GM19193 (cell line): ENCODE data around the gene NUMA1.

Experiments
- POLR2A ChIP-seq: IDR thresholded peaks from 4 replicates; pipeline ENCODE4 v1.6.1; 2011; ENCODE audit not compliant: insufficient read depth, insufficient read length; ENCODE audit errors: extremely low read depth

The NUMA1 gene

DNA sequence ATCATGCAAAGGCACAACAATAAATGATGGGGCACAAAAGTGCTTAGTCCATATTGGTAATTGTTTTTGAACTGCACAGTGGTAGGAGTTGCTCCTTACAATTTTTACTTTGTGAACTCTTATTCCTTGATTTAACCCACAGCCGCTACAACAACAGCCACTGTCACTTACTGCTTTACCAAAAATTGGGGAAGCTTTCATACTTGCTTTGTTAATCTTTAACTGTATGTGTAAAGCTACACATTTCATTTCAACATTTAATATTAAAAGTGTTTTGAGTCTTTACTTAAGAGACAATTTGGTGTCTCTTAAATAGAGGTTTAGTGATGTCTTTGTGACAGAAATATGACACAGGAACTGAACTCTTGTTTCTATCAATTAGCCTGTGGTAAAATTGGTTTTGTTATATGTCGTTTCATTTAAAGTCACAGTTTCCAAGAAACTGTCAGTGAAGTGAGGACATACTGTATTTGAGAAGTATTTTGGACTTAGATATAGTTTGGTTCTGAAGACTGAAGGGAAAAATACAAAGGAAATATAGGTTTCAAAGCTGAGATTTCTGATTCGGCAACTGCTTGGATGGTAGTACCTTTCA lies 88.1 kb downstream of the NUMA1 start:
- TF ChIP-seq POLR2A: no peak

DNA sequence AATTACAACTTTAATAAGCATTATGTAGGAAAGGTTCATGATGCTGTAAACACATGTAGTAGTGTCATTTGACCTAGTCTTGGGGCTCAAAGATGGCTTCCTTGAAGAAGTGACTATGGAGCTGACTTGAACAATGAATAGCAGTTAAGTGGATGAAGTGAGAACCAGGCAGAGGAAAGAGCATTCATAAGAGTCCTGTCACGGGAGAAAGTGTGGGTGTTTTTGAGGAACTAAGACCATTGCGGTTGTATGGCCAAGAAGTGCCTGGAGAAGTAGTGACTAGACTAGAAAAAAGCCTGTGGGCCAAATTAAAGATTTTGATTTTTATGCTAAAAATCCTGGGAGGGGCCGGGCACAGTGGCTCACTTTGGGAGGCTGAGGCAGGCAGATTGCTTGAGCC lies 88.8 kb downstream of the NUMA1 start:
- TF ChIP-seq POLR2A: no peak

GRCh38 chr11:71990701-71991100 lies 89.6 kb downstream of the NUMA1 start:
- TF ChIP-seq POLR2A: no peak

DNA sequence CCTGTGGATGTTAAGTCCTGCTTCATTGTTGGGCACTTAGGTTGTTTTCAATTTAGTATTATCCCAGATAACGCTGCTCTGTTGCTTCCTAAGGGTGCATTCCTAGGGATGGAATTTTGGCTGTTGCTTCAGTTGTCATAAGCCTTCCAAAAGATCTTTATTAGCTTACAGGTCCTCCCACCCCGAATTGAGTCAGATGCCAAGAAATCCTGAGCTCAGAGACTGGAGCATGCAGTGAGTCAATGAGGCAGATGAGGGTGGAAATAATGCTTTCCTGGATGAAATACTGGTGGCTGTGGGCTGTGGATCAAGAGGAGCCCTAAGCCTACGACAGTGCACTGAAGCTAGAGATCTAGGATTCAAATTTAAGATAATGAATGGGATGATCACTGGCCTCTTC lies 92.3 kb downstream of the NUMA1 start:
- TF ChIP-seq POLR2A: no peak

DNA sequence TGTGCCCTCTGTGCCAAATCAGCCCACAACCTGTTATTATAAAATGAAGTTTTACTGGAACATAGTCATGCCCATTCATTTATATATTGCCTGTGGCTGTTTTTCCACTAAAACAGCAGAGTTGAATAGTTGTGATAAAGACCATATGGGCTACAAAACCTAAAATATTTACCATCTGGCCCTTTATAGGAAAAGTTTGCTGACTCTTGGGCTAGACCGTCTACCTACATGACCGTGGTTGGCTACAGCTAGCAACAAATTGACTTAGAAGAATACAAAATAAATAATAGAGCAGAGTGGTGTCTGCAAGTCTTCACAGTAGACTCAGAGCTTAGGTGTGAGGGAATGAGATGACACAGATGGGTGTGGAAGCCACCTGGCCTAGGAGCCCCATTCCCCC lies 92.8 kb downstream of the NUMA1 start:
- no peak for TF ChIP-seq POLR2A

DNA sequence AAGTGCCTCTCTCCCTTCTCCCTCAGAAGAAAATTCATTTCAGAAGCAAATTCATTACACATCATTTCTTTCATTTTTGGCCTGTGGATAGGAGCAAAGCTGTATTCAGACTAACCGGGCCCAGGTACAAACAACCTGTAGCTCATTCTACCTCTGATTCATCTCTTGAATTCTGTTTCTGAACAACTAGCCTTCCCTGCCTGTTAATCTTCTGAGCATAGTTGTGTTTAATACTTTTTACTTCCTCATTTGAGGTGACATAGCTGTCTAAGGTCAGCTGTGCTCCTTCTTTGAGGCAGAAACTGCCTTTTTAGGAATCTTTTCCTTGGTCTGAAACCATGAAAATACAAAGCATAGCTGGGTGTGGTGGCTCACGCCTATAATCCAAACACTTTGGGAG lies 94.2 kb downstream of the NUMA1 start:
- no peak for TF ChIP-seq POLR2A

GRCh38 chr11:71979602-71980001 lies 100.7 kb downstream of the NUMA1 start:
- TF ChIP-seq POLR2A: no peak

DNA sequence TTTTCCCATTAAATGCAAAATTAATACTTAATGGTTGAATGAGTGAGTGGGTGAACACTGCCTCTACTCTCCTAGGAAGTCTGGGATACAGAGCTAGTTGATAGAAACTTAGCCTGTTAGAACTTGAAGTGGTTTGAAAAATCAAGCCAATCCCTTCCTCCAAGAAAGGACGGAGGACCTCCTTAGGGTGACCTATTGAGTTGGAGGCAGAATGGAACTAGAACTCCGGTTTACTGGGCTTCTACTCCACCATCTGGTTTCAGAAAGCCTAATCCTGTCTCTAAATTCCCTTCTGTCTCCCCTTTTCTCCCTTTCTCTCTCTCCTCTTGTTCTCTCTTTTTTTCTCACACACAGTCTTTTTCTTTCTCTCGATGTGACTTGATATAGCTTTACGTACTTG lies 101.2 kb downstream of the NUMA1 start:
- TF ChIP-seq POLR2A: no peak

GRCh38 chr11:71977743-71978418 lies 102.5 kb downstream of the NUMA1 start:
- TF ChIP-seq POLR2A: no peak

GRCh38 chr11:71977090-71977489 lies 103.3 kb downstream of the NUMA1 start:
- TF ChIP-seq POLR2A: no peak

GRCh38 chr11:71976551-71976950 lies 103.8 kb downstream of the NUMA1 start:
- no peak for TF ChIP-seq POLR2A

DNA sequence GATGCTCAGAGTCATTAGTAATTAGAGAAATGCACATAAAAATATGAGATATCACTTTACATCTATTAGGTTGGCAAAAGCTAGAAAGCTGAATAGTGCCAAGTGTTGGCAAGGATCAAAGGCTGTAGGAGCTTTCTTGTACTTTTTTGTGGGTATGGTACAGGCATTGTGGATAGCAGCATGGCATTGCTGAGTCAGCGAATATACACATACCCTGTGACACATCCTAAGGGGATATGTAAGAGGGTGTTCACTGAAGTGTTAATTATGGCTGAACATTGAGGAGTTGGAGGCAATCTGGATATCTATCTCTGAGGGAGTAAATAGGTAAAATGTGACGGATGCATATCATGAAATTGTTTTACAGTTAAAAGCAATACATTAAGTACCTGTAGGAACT lies 108.7 kb downstream of the NUMA1 start:
- TF ChIP-seq POLR2A: no peak

DNA sequence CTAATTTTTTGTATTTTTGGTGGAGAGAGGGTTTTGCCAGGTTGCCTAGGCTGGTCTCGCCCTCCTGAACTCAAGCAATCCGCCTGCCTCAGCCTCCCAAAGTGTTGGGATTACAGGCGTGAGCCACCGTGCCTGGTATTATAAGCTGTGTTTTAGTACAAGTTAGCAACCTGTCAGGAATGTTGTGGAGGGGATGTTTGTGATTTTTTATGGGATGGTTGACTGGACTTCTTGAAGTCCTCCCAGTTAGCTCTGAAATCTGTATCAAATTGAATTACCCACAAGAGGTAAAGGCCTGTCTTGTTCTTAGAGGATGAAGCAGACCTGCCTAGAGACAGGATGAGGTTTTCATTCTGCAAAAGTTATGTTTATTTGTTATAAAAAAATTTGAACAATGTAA lies 115.7 kb downstream of the NUMA1 start:
- TF ChIP-seq POLR2A: no peak

- TF ChIP-seq POLR2A: no peak
These were observed 116.9 kb downstream of the NUMA1 start for GRCh38 chr11:71963468-71963867.

GRCh38 chr11:71962428-71963038 lies 117.8 kb downstream of the NUMA1 start:
- no peak for TF ChIP-seq POLR2A

- TF ChIP-seq POLR2A: no peak
These were observed 124.4 kb downstream of the NUMA1 start for GRCh38 chr11:71955898-71956456.
